Progenitor cell of endocrine pancreas (in vitro differentiated cells): Measurements from ENCODE around the gene PTBP3. TPM values are rescaled to one million over a fixed set of nuclear protein-coding genes. Genes with fewer than 3 reads are reported as not detected.

ENCODE experiments used
- DNase-seq: peaks from one replicate; pipeline ENCODE4 v3.0.0; 2021; ENCODE audit warnings: low spot score; ENCODE audit not compliant: unreplicated experiment
- H3K27ac Mint-ChIP-seq: 2 replicates; pipeline ENCODE4 v1.8.0; 2021; ENCODE audit warnings: mild to moderate bottlenecking, moderate library complexity, mixed read lengths
- H3K27me3 Mint-ChIP-seq: 2 replicates; pipeline ENCODE4 v1.8.0; 2021; ENCODE audit warnings: mixed read lengths
- H3K36me3 Mint-ChIP-seq: 2 replicates; pipeline ENCODE4 v1.8.0; 2022; ENCODE audit warnings: mixed read lengths; ENCODE audit not compliant: insufficient read depth
- H3K4me1 Mint-ChIP-seq: 2 replicates; pipeline ENCODE4 v1.8.0; 2021; ENCODE audit warnings: low read depth, mixed read lengths
- H3K4me3 Mint-ChIP-seq: 2 replicates; pipeline ENCODE4 v1.8.0; 2021; ENCODE audit warnings: low read depth, mild to moderate bottlenecking, moderate library complexity, mixed read lengths
- H3K9me3 Mint-ChIP-seq: 2 replicates; pipeline ENCODE4 v1.8.0; 2021; ENCODE audit warnings: low read depth, mixed read lengths
- CTCF ChIP-seq: fragments of 200-600 bp; sonication (generic); IDR thresholded peaks from one replicate; pipeline ENCODE4 v1.5.0; 2021; ENCODE audit warnings: antibody characterized with exemption, mild to moderate bottlenecking; ENCODE audit not compliant: unreplicated experiment
- long read RNA-seq: library from polyadenylated mRNA; unstranded; transcript quantifications from one replicate; pipeline ENCODE4 v2.0.0, GENCODE V29; 2020
- total RNA-seq: library from RNA; stranded (reverse); gene quantifications from 2 replicates; pipeline ENCODE4 v1.2.1, GENCODE V29; 2021

Gene PTBP3, protein sequence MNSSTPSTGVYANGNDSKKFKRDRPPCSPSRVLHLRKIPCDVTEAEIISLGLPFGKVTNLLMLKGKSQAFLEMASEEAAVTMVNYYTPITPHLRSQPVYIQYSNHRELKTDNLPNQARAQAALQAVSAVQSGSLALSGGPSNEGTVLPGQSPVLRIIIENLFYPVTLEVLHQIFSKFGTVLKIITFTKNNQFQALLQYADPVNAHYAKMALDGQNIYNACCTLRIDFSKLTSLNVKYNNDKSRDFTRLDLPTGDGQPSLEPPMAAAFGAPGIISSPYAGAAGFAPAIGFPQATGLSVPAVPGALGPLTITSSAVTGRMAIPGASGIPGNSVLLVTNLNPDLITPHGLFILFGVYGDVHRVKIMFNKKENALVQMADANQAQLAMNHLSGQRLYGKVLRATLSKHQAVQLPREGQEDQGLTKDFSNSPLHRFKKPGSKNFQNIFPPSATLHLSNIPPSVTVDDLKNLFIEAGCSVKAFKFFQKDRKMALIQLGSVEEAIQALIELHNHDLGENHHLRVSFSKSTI
- 67.1 and 72.8 TPM in 2 replicates for total RNA-seq
- long read RNA-seq, full-length matches to known transcripts, result 7 of 39 reads
- long read RNA-seq, partial matches to known transcripts, result 3 of 39 reads
- long read RNA-seq, other reads (novel, unspliced or antisense), result 29 of 39 reads

- H3K27me3 Mint-ChIP-seq, result no peaks in the 10 kb centered on the region
- peak; percentile 68 for DNase-seq
- peak within 1 kb of the TSS; percentile 96 for H3K4me3 Mint-ChIP-seq
- TF ChIP-seq CTCF, result no peak
- H3K4me1 Mint-ChIP-seq, result peaks cover 33% of the 10 kb centered on the region
- peaks cover 1% of the 10 kb centered on the region for H3K36me3 Mint-ChIP-seq
- no peaks in the 10 kb centered on the region for H3K9me3 Mint-ChIP-seq
- H3K27ac Mint-ChIP-seq, result peak within 1 kb of the TSS; percentile 99
Measured at GRCh38 chr9:112332977-112333638, at the start of gene PTBP3. Gene PTBP3 (minus strand): TSS chr9:112333619. CDS start chr9:112297865, 35,754 bp downstream.

DNA sequence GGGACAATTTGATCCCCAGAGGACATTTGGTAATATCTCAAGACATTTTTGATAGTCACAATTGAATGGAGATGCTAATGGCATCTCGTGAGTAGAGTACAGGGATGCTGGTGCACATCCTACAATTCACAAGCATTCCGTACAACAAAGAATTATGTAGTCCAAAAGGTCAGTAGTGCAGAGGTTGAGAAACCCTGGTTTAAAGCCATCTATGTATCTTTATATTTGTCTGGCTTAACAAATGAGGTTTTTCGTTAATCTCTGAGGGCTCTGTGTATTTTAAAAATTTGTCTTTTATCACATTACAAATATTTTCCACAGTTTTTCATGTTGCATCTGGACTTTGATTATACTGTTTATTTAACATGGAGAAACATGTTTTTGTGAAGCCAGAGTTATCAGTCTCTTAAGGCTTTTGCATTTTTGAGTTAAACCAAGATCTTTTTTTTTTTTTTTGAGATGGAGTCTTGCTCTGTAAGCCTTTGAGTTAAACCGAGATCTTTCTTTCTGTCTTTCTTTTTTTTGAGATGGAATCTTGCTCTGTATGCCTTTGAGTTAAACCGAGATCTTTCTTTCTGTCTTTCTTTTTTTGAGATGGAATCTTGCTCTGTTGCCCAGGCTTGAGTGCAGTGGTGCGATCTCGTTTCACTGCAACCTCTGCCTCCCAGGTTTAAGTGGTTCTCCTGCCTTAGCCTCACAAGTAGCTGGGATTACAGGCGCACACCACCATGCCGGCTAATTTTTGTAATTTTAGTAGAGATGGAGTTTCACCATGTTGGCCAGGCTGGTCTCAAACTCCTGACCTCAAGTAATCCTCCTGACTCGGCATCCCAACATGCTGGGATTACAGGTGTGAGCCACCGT lies 49.3 kb upstream of the PTBP3 start:
- TF ChIP-seq CTCF, result no peak
- no peaks in the 10 kb centered on the region for H3K27me3 Mint-ChIP-seq
- no peaks in the 10 kb centered on the region for H3K9me3 Mint-ChIP-seq
- peak overlapping the region; percentile 35 for H3K4me3 Mint-ChIP-seq
- DNase-seq, result no peak
- no peak overlapping the region for H3K27ac Mint-ChIP-seq
- H3K4me1 Mint-ChIP-seq, result peaks cover 26% of the 10 kb centered on the region
- H3K36me3 Mint-ChIP-seq, result peaks cover 2% of the 10 kb centered on the region

- no peak for DNase-seq
- no peak for TF ChIP-seq CTCF
- Mint-ChIP-seq H3K4me1 (peaks cover 30% of the 10 kb centered on the region), H3K4me3 (no peak overlapping the region), H3K9me3 (no peaks in the 10 kb centered on the region), H3K36me3 (no peaks in the 10 kb centered on the region), H3K27me3 (no peaks in the 10 kb centered on the region), H3K27ac (no peak overlapping the region)
Measured at GRCh38 chr9:112382066-112382465, 48.6 kb upstream of the PTBP3 start.

- Mint-ChIP-seq H3K27me3 (no peaks in the 10 kb centered on the region), H3K27ac (peak overlapping the region; percentile 98), H3K4me1 (peaks cover 30% of the 10 kb centered on the region), H3K9me3 (no peaks in the 10 kb centered on the region), H3K36me3 (no peaks in the 10 kb centered on the region), H3K4me3 (peak overlapping the region; percentile 85)
- DNase-seq, result no peak
- no peak for TF ChIP-seq CTCF
Measured at GRCh38 chr9:112380825-112381221, 47.4 kb upstream of the PTBP3 start.
